NCI-H524 treated with DMSO at 0.1 percent for 48 hours (cell line): ENCODE data around the gene NKPD1.

Source experiments
- DNase-seq: peaks from one replicate; lab custom pipeline; 2025; lab: John Stamatoyannopoulos, UW

The NKPD1 gene

GRCh38 chr19:45118106-45118505, 42.7 kb downstream of the NKPD1 start:
- DNase-seq = no peak

- DNase-seq = no peak
Observed at GRCh38 chr19:45117671-45118070, 43.1 kb downstream of the NKPD1 start.

GRCh38 chr19:45117167-45117594, 43.6 kb downstream of the NKPD1 start:
- DNase-seq = peak; percentile 29

GRCh38 chr19:45115809-45116615, 44.8 kb downstream of the NKPD1 start:
- DNase-seq = peak; percentile 92

GRCh38 chr19:45114116-45114515, 46.7 kb downstream of the NKPD1 start:
- no peak for DNase-seq

GRCh38 chr19:45113628-45114027, 47.2 kb downstream of the NKPD1 start:
- no peak for DNase-seq

GRCh38 chr19:45112111-45112827, 48.5 kb downstream of the NKPD1 start:
- DNase-seq = no peak
